NCI-H526 (cell line): ENCODE results near the gene PRSS53.
"Not testable (repeated sequence)": the region's sequence is repeated elsewhere in the genome, so short reads cannot be mapped to it uniquely, and the experiment has no call there.

Experiments
- DNase-seq, 2 experiments: peaks; one replicate each; lab custom pipeline; 2025; lab: John Stamatoyannopoulos, UW

PRSS53 gene

DNA sequence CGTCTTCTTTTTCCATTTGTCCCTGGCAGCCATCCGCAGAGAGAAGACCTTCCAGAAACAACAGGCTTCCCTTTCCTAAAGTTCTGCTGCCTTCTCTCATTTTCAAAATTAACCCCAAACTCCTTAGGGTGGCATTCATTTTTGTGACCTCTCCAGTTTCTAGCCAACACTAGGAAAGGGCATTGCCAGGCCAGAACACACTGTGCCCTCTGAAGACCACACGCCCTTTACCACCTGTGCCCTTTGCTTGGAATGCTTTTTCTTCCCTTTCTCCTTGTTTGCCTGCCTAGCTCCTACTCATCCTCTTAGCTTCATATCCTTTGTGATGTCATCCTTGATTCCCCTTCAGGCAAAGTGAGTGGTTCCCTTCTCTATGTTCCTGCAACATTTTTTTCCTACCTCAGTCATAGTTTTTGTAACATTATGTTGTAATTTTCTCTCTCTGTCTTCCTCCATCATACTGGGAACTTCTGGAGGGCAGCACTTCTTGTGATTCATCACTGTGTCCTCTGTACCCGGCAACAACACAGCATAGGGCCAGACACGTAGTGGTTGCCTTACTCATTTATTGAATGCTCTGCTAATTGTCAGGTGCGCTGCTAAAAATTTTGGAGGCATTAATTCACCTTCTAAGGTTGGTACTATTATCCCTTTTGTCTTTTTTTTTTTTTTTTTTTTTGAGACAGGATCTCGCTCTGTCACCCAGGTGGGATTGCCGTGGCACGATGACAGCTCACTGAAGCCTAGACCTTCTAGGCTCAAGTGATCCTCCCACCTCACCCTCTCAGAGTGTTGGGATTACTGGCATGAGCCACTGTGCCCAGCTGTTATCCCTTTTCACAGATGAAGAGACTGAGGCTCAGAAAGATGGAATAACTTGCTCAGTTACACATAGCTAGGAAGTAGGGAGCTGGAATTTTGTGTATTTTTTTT is 29.7 kb upstream of the PRSS53 start:
- no peak for DNase-seq

DNA sequence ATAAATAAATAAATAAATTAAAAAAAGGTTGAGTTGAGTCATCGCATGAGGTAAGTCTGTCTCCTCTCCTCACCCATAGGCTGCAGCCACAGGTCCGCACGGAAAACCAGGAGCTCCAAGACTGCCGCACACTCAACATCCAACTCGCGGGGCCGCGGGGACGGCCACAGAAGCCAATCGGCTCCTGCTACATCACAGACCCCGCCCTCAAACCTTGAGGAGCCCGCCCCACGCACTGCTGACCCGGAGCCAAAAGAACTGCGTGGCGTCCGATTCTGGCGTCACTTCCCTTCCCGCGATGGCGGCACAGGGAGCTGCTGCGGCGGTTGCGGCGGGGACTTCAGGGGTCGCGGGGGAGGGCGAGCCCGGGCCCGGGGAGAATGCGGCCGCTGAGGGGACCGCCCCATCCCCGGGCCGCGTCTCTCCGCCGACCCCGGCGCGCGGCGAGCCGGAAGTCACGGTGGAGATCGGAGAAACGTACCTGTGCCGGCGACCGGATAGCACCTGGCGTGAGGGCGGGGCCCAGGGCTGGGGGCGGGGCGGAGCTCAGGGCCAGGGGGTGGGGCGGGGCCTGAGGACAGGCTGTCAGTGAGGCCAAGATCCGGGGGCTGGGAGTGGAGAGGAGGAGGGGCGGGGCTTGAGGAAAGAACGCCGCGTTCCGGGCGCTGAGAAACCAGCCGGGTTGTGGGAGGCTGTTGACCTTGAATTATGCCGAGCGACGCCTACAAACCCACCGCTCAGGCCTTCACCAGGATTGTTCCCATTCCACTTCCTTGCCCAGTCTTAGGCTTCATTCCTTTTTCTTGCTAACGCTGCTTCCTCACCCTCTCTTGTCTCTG is 28.9 kb upstream of the PRSS53 start, which contains the start of gene KAT8:
TSS of gene KAT8 (plus strand) at position 281 of the 839 bp plus-strand sequence. CDS start at position 299, 18 bp downstream.
- DNase-seq, result peak; percentile 97 to 99

DNA sequence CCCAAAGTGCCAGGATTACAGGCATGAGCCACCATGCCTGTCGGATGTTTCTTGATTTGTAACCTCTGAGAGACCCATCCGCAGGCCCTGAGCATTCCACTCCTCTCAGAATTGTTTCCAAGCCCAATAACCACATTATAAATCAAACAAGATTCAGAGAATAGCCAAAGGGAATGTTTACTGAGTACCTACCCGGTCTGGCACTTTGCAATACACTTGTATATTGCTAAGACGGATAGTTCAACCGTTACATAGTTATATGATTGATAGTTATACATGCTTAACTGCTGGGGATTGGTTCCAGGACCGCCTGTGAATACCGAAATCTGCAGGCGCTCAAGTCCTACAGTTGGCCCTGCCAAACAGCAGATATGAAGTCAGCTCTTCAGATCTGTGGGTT is 25.7 kb upstream of the PRSS53 start:
- no peak for DNase-seq

DNA sequence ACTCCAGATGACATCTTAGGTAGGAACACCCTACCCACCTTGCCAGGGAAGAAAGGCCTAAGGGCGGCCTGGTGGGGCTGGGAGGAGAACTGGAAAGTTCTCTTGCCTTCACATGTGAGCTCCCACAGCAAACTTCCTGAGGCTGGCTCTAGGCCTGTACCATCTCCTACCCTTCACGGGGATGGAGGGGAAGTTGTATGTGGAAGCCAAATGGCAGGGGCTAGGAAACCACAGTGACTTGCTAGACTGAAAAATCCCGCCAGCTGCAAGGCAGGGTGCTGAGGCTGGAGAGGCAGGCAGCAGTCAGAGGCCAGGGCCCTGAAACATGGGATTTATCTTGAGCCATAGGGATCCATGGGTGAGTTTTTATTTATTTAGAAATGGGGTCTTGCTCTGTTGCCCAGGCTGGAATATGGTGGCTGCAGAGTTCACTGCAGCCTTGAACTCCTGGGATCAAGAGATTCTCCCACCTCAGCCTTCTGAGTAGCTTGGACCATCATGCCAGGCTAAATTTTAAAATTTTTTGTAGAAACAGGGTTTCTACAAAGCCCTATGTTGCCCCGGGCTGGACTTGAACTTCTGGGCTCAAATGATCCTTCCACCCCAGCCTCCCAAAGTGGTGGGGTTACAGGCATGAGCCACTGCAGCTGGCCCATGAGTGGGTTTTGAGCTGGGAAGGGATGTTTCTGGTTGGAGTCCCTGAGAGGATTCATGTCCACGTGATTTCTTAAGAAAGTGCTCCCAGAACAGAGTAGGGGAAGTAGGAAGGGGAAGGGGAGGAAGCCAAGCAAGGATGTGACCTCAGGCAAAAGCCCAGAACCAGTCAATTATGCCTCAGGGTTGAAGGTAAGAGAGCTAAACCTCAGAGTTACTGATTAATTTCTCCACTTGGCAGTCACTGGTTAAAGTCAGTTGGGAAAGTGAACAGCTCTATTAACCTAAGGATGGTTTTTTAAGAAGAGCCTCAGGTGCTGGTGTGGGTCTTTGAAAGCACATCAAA is 24.7 kb upstream of the PRSS53 start:
- no peak for DNase-seq

DNA sequence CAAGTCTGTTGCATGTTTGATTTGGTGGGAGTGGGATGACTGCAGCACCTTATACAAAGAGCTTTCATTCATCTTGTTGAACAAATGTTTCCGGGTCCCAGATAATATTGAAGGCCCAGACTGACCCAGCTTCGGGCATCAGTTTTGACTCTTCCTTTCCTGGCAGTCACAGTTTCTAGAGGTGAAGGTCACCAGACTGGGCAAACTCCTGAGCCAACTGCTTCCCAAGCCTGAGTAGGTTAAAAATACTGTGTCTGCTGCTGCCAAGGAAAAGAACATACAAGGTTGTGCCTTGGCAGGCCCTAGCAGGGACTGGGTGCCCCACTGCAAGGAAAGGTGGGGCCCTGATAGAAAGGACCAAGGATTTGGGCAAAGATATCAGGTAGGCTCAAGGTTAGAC is 24.0 kb upstream of the PRSS53 start:
- DNase-seq, result no peak

DNA sequence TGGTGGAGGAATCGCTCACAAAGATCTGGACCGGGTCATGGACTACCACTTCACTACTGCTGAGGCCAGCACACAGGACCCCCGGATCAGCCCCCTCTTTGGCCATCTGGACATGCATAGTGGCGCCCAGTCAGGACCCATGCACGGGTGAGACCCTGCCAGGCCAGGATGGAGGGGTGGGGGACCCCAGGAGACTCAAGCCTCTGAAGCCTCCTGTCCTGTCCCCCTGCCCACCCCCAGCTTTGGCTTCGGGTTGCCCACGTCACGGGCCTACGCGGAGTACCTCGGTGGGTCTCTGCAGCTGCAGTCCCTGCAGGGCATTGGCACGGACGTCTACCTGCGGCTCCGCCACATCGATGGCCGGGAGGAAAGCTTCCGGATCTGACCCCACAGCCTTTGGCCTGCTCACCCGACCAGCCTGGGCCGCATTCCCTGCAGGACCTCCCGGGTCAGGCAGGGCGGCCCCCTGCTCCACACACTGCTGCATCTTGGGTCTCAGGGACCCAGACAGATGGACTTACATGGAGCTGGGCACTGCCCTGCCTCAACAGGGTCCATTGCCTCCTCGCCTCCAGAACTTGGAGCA is 23.2 kb upstream of the PRSS53 start:
- no peak for DNase-seq

DNA sequence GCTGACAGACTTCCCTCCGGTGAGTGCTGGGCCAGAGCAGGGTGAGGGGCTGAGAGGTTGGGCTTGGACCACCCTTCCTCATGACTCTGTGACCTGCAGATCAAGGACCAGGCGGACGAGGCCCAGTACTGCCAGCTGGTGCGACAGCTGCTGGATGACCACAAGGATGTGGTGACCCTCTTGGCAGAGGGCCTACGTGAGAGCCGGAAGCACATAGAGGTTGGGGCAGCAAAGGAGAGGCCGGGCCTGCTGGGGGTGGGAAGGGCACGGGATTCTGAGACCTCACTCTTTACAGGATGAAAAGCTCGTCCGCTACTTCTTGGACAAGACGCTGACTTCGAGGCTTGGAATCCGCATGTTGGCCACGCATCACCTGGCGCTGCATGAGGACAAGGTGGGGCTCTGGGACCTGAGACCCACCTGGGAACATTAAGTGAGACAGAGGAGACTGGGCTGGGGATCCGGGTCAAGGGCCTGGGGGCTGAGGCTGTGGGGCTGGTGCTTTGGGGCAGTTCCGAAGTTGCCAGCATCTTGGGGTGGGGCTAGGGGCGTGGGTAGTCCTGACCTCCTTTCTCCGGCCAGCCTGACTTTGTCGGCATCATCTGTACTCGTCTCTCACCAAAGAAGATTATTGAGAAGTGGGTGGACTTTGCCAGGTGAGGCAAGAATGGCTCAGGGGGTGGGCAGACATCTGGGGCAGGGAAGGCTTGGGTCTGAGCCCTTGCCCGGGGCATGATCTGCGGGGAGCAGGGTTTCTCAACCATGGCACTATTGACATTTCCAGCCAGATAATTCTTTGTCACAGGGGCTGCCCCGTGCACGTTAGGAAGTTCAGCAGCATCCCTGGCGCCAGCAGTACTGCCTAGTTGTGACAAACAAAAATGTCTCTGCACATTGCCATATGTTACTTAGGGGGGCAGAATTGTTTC is 21.6 kb upstream of the PRSS53 start:
- no peak for DNase-seq

DNA sequence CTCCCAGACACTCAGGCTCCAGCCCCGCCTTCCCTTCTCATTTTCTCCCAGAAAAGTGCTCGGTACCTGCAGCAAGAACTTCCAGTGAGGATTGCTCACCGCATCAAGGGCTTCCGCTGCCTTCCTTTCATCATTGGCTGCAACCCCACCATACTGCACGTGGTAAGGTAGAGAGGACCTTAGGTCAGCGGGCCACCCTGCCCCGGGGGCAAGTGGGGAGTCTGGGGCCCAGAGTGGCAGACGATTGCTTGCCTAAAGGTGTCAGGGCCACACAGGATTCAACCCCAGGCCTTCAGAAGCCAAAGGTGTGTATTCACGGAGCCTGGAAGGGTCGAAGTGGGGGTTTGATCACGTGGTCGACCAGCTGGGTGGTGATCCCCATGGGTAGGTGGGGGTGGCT is 20.9 kb upstream of the PRSS53 start:
- DNase-seq, result no peak

DNA sequence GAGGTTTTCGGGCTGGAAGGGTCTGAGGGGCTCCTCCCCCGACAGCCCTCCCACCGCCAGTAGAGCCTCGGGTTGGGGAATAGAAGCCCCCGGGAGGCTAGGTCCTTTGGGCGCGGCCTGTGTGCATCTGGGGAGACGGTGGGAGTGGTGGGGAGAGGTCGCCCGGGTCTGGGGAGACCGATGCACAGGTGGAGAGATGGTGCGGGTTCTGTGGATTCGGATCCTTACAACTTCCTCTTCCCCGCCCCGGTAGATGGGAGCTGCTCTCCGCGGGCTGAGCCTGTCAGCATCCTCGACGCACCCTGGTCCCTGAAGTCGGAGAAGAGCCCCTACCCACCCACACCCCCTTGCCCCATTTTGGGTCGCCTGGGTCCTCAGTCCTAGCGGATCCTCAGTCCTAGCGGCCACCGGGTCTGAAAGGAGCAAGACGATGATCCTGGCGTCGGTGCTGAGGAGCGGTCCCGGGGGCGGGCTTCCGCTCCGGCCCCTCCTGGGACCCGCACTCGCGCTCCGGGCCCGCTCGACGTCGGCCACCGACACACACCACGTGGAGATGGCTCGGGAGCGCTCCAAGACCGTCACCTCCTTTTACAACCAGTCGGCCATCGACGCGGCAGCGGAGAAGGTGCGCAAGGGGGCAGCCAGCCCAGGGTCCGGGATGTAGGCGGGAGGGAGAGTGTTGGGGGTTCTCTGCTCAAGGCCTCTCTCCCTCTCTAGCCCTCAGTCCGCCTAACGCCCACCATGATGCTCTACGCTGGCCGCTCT is 20.2 kb upstream of the PRSS53 start:
- DNase-seq, result no peak

DNA sequence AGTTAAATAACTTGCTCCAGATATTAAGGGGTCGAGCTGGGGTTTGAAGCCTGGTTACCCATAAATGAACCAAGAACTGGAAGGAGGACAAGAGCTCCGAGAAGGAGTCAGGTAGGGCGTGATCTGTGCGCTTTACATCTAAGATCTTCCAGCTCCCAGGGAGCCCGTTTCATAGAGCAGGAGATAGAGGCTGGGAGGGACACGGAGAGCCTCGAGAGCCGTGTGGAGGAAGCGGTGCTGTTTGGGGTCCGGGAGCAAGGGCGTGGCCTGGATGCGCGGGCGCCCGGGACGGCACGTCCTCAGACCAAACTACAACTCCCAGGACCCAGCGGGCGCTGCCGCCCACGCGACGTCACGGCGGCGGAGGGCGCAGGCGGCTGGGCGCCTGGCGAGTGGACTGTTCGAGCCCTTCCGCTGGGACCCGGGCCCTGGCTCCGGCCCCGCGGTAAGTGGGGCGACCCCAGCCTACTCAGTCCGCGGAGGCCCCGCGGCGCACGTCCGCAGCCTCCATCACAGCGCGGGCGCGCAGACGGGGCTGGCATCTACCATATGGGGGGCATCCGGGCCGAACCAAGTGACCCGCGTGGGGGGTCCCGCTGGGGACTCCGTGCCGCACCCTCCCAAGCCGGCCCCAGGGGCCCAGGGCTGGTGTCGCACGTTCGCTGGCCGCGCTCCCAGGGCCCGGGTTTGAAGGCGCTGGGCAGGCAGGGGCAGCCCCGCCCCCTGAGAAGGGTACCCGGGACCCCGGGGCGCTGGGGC is 19.5 kb upstream of the PRSS53 start, which contains the start of gene BCKDK:
TSS of gene BCKDK (plus strand) at position 352 of the 759 bp plus-strand sequence. CDS start 838 bp downstream, outside the sequence.
- DNase-seq, result peak; percentile 27 to 86

DNA sequence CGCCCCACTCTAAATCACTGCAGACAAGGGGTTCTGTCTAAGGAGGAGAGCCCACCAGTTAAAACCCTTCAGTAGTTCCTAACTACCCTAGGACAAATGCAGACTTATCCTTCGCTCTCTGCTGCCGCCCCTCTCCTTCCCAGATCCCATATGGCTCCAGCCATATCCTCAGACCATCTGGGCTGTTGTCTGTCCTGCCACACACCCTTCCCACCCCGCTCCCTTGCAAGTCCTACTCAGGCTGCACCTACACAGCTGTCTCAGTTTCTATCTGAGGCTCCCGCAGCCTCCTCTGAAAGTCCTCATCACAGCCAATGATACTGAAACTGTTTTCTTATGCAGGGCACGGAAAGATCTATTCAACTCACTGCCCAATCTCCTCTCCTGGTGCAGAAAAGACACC is 18.7 kb upstream of the PRSS53 start:
- no peak for DNase-seq

DNA sequence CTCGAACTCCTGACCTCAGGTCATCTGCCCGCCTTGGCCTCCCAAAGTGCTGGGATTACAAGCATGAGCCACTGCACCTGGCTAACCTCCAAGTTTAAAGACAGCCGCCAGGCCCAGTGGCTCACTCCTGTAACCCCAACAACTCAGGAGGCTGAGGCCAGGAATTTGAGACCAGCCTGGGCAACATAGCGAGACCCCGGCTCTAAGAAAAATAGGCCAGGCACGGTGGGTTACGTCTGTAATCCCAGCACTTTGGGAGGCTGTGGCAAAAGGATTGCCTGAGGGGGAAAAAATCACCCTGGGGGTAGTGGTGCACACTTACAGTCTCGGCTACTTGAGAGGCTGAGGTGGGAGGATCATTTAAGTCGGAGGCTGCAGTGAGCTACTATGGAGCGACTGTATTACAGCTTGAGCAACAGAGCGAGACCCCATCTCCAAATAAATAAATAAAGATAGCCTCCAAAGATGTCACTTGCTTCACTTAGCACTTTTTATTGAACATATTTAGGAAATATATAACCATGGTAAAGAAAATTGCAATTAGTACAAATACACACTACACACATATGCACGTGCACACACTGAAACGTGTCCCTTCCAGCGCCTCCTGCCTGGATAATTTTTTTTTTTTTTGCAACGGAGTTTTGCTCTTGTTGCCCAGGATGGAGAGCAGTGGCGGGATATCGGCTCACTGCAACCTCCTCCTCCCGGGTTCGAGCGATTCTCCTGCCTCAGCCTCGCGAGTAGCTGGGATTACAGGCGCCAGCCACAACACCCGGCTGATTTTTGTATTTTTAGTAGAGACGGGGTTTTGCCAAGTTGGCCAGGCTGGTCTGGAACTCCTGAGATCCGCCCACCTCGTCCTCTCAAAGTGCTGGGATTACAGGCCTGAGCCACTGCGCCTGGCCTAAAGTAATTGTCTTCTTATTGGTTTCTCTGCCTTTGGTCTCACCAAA is 18.0 kb upstream of the PRSS53 start:
- DNase-seq, result no peak

DNA sequence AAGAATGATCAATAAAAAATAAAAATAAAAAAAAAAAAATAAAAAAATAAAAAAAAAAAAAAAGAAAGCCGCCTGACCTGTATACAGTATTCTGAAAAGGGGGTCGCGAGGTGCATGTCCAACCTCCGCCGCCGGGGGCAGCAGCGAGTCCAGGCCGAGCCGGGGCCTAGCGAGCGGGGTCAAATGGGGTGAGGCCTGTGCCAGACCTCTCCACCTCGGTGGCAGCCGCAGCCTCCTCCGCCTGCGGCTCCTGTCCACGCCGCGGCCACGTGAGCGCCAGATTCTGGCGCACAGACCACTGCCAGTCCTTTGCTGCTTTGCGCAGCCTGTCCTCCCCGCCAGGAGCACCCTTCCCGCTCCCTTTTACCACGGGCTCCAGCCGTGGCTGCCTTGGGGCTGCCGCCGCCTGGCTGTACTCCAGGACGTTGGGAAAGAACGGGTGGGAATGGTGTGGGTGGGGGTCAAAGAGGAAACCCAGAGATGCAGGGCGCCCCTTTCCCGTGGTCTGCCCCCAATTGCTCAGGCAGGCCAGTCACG is 17.0 kb upstream of the PRSS53 start:
- DNase-seq, result peak in 1 of 2 experiments; percentile 56

DNA sequence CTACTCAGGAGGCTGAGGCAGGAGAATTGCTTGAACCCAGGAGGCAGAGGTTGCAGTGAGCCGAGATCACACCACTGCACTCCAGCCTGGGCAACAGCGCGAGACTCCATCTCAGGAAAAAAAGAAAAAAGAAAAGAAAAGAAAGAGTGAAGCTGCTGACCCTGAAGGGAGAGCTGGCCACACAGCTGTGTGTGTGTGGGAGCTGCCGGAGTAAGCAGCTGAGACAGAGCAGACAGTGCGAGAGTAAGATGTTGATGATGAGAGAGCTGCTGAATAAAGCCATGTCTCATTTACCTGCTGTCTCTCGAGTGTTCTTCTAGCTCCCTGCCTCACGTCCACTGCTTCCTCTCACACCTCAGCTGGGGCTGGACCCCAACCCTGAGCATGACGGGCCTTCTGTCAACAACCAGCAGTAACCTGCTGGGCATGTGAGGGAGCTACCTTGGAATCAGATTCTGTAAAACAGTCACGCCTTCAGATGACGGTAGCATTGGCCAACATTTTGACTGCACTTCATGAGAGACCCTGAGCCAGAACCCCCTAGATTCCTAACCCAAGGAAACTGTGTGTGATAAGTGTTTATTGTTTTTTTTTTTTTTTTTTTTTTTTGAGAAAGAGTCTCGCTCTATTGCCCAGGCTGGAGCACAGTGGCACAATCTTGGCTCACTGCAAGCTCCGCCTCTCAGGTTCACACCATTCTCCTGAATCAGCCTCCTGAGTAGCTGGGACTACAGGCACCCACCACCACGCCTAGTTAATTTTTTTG is 12.3 kb upstream of the PRSS53 start:
- not testable (repeated sequence) for DNase-seq

DNA sequence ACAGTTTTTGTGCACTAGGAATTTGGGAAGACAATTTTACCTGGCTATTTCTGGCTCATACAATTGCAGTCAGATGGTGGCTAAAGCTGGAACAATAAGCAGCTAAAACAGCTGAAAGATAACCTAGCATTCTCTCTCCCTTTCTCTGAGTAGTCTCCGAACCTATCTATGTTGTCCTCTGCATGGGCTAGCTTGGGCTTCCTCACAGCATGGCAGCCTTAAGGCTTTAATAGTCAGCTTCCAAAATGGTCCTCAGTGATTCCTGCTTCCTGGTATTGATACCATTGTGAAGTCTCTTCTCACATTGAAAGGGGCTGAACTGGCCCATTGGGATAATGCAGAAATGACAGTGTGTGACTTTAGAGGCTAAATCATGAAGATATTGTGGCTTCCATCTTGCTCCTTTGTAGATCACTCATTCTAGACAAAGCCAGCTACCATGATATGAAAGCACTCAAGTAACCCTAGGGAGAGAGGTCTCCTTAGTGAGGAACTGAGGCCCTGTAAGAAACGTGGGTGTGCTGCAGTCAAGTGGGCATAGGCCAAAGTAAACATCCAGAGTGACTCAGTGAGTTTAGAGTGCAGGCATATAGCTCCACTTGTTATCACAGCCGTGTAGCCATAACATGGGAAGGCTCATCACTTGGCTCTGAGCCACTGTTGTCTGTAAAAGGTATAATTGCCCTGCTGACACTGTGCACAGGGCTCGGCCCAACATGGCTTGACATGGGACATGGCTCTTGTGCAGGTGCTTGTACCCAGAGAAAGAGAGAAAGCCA is 11.3 kb upstream of the PRSS53 start:
- DNase-seq, result no peak
